Spleen (tissue), 7 donors: ENCODE results near the gene DDX39A.

Experiments used
- CTCF ChIP-seq, 11 experiments: fragments of 200-600 bp in 7 of 11; fragments of 450-650 bp in 4 of 11; sonication (generic) in 4 of 11; IDR thresholded peaks in 8 of 11; conservative IDR thresholded peaks in 3 of 11; 1 replicate in 7 of 11; 2 replicates in 4 of 11; pipeline versions ENCODE4 v1.4.0 to v1.8.0; 2016 to 2021; ENCODE audit warnings: antibody characterized with exemption in 11 of 11, inconsistent platforms in 4 of 11, mild to moderate bottlenecking in 1 of 11
- POLR2A ChIP-seq, 3 donors: fragments of 450-650 bp; IDR thresholded peaks; one replicate each; pipeline ENCODE4 v1.5.1; 2017; ENCODE audit warnings: antibody characterized with exemption in 3 of 3, mild to moderate bottlenecking in 1 of 3
- POLR2AphosphoS5 ChIP-seq, 3 donors: sonication (generic); formaldehyde crosslinking; IDR thresholded peaks; one replicate each; pipeline ENCODE4 v1.5.1; 2017; ENCODE audit warnings: antibody characterized with exemption in 3 of 3
- donor health status: DM: no; HTN: no; CAD: no; lungs with moderate emphysema.
- donor health status: DM: no; HTN: no; CAD: no.
- donor health status: DM: no; HTN: no; CAD: no.

- TF ChIP-seq CTCF (IDR thresholded peaks at IDR 0.05 in 8 of 11, conservative IDR thresholded peaks at IDR 0.05 in 3 of 11) (no peak), POLR2A (IDR thresholded peaks at IDR 0.05) (no peak), POLR2AphosphoS5 (IDR thresholded peaks at IDR 0.05) (peak; percentile 54 to 62 (median 58))
These were observed 49.6 kb downstream of the DDX39A start for GRCh38 chr19:14369399-14370168.
